HepG2 (cell line): ENCODE results near the gene TTC24. TPM values are rescaled to one million over a fixed set of nuclear protein-coding genes. Genes with fewer than 3 reads are reported as not detected.

ENCODE experiments used
- ATAC-seq: fragments of 200-7000 bp; cut with Tn5 transposase; 3 replicates; pipeline ENCODE4 v1.9.1; 2020; ENCODE audit warnings: mild to moderate bottlenecking, moderate library complexity
- BruUV-seq: library from RNA; stranded (reverse); fragments of 400-500 nt; replicated peaks from 2 replicates; lab custom pipeline; 2021; lab: Mats Ljungman, UMichigan
- CTCF ChIA-PET: fragments of 300-600 bp; formaldehyde crosslinking; extraction: SDS; loops from one replicate; lab custom pipeline; 2021; ENCODE audit warnings: low total read pairs, inconsistent platforms, low intra/inter-chr PET ratio; lab: Yijun Ruan, JAX
- POLR2A ChIA-PET: fragments of 350-600 bp; sonication (Branson Sonifier 250); formaldehyde crosslinking; loops from one replicate; lab custom pipeline; 2020; ENCODE audit warnings: antibody characterized with exemption, inconsistent platforms; lab: Yijun Ruan, JAX
- DNase-seq: peaks from one replicate; pipeline ENCODE4 v3.0.0-alpha.2; 2015; ENCODE audit warnings: low spot score
- FAIRE-seq: peaks from 3 replicates; lab custom pipeline; 2011; peaks lifted over from hg19 to GRCh38; lab: Jason Lieb, UNC
- H2AFZ ChIP-seq: one replicate; pipeline ENCODE4 v1.6.1; 2011; ENCODE audit warnings: low read length, inconsistent platforms
- H3K27ac ChIP-seq: fragments of 300-600 bp; 3 replicates; pipeline ENCODE4 v1.8.0; 2011; ENCODE audit warnings: mixed run types, mild to moderate bottlenecking, mixed read lengths, low read length, inconsistent platforms; ENCODE audit not compliant: insufficient read depth; ENCODE audit errors: extremely low read length
- H3K27me3 ChIP-seq, 2 experiments: fragments of 200-600 bp in 1 of 2; 2 replicates in 1 of 2; 3 replicates in 1 of 2; pipeline versions ENCODE4 v1.6.0 to v1.8.0; 2011; ENCODE audit warnings: low read length in 2 of 2, mild to moderate bottlenecking in 2 of 2, moderate library complexity in 2 of 2, inconsistent platforms in 1 of 2; ENCODE audit not compliant: insufficient read depth in 2 of 2, control insufficient read depth in 1 of 2
- H3K36me3 ChIP-seq, 2 experiments: fragments of 200-600 bp in 1 of 2; replicated peaks in 1 of 2; 2 replicates in 1 of 2; 3 replicates in 1 of 2; pipeline versions ENCODE4 v1.5.1 to v1.8.0; 2011; ENCODE audit warnings: low read length in 2 of 2, inconsistent platforms in 1 of 2; ENCODE audit not compliant: insufficient read depth in 2 of 2, control insufficient read depth in 1 of 2
- H3K4me1 ChIP-seq: 2 replicates; pipeline ENCODE4 v1.5.1; 2012; ENCODE audit warnings: low read length, inconsistent platforms; ENCODE audit not compliant: insufficient read depth
- H3K4me2 ChIP-seq: 2 replicates; pipeline ENCODE4 v1.6.0; 2011; ENCODE audit warnings: low read depth, low read length, inconsistent platforms
- H3K4me3 ChIP-seq, 3 experiments: fragments of 200-600 bp in 1 of 3; sonication (generic), shearing (Covaris generic) in 1 of 3; replicated peaks in 1 of 3; 2 replicates each; pipeline ENCODE4 v1.5.1; 2011 to 2016; ENCODE audit warnings: low read length in 3 of 3, inconsistent platforms in 2 of 3, low read depth in 2 of 3, mild to moderate bottlenecking in 2 of 3, control low read depth in 1 of 3, mixed read lengths in 1 of 3; ENCODE audit not compliant: insufficient read depth in 1 of 3
- H3K79me2 ChIP-seq: one replicate; pipeline ENCODE4 v1.6.1; 2011; ENCODE audit warnings: low read length, inconsistent platforms; ENCODE audit not compliant: insufficient read depth
- H3K9ac ChIP-seq: 2 replicates; pipeline ENCODE4 v1.6.0; 2011; ENCODE audit warnings: mild to moderate bottlenecking, low read depth, low read length, inconsistent platforms; ENCODE audit not compliant: insufficient read depth
- H3K9me3 ChIP-seq: 2 replicates; pipeline ENCODE4 v1.5.1; 2012; ENCODE audit warnings: mild to moderate bottlenecking, low read length
- H4K20me1 ChIP-seq: 2 replicates; pipeline ENCODE4 v1.6.0; 2011; ENCODE audit warnings: inconsistent platforms, mild to moderate bottlenecking, low read length, moderate library complexity; ENCODE audit not compliant: insufficient read depth
- AHDC1 ChIP-seq: sonication (generic); formaldehyde crosslinking; IDR thresholded peaks from 2 replicates; pipeline ENCODE4 v1.5.1; 2020; ENCODE audit warnings: mild to moderate bottlenecking, missing genetic modification reagents, borderline replicate concordance
- FOSL1 ChIP-seq: sonication (generic); formaldehyde crosslinking; IDR thresholded peaks from 2 replicates; pipeline ENCODE4 v1.9.0; 2021; ENCODE audit warnings: missing genetic modification reagents, borderline replicate concordance
- POLR2AphosphoS5 ChIP-seq: IDR thresholded peaks from 2 replicates; pipeline ENCODE4 v1.6.1; 2012; ENCODE audit warnings: low read depth, low read length
- PPARG ChIP-seq: conservative IDR thresholded peaks from 2 replicates; pipeline ENCODE4 v1.6.1; 2016; ENCODE audit warnings: missing biosample characterization, missing genetic modification reagents
- RBM22 ChIP-seq: fragments of 200-400 bp; formaldehyde crosslinking; optimal IDR thresholded peaks from 2 replicates; pipeline ENCODE3; 2017; ENCODE audit warnings: mild to moderate bottlenecking, low read length, moderate library complexity
- SP4 ChIP-seq: sonication (generic); formaldehyde crosslinking; IDR thresholded peaks from 2 replicates; pipeline ENCODE4 v1.8.1; 2023; ENCODE audit warnings: mild to moderate bottlenecking, missing genetic modification reagents
- ZMYM3 ChIP-seq: sonication (generic); formaldehyde crosslinking; IDR thresholded peaks from 2 replicates; pipeline ENCODE4 v1.5.1; 2020; ENCODE audit warnings: mild to moderate bottlenecking, missing genetic modification reagents
- ZNF264 ChIP-seq: sonication (generic); formaldehyde crosslinking; IDR thresholded peaks from 2 replicates; pipeline ENCODE4 v1.4.0; 2020; ENCODE audit warnings: missing genetic modification reagents
- ZNF687 ChIP-seq: sonication (generic); formaldehyde crosslinking; IDR thresholded peaks from 2 replicates; pipeline ENCODE4 v1.5.1; 2020; ENCODE audit warnings: mild to moderate bottlenecking, missing genetic modification reagents, moderate library complexity
- ZSCAN31 ChIP-seq: sonication (generic); formaldehyde crosslinking; IDR thresholded peaks from 2 replicates; pipeline ENCODE4 v1.5.0; 2020; ENCODE audit warnings: low read depth, mild to moderate bottlenecking, missing genetic modification reagents
- ZXDC ChIP-seq: sonication (generic); formaldehyde crosslinking; IDR thresholded peaks from 2 replicates; pipeline ENCODE4 v1.5.0; 2020; ENCODE audit warnings: mild to moderate bottlenecking, missing genetic modification reagents
- WGBS: methylation state at CpG from one replicate; pipeline ENCODE4 v1.1.6; 2017; ENCODE audit warnings: low lambda C conversion rate; 5-methylcytosine and 5-hydroxymethylcytosine counted together
- in situ Hi-C: cut with HindIII; loops from 2 replicates; pipeline ENCODE4 v1.10.0; 2017; ENCODE audit warnings: low pct_unique_long_range_greater_than_20kb; ENCODE audit not compliant: extremely low pct_ligation_motif_present
- intact Hi-C: fragments of 100-400 bp; cut with micrococcal nuclease; formaldehyde crosslinking; loops from one replicate; pipeline ENCODE4 v1.10.0; 2022; ENCODE audit not compliant: unreplicated experiment
- polyA plus RNA-seq, 8 experiments: library from polyadenylated mRNA; depleted of rRNA in 3 of 8; stranded (reverse) in 7 of 8; unstranded in 1 of 8; fragments of >200 nt; fragmentation: Illumina TruSeq in 4 of 8; extraction: Trizol in 4 of 8; gene quantifications; 2 replicates each; pipeline versions ENCODE4 v1.2.1 to v1.2.3, GENCODE V29; 2011 to 2016; ENCODE audit warnings: low read depth in 4 of 8, missing spikeins in 1 of 8, mixed read lengths in 1 of 8; ENCODE audit not compliant: insufficient read depth in 1 of 8
- total RNA-seq, 5 experiments: library from RNA; depleted of rRNA; stranded (reverse); fragments of >200 nt; fragmentation: Illumina TruSeq; extraction: Trizol; gene quantifications; 2 replicates each; pipeline ENCODE4 v1.2.3, GENCODE V29; 2016; ENCODE audit warnings: low read depth in 1 of 5

TTC24 gene
- total and polyA plus RNA-seq, 2 of the 13 experiments (the other 11 are each of a cell fraction or from before 2014, with no cell fraction given): 0.13 to 0.18 TPM

- POLR2A ChIA-PET: interaction anchor here (1.3 kb wide), 1 partner anchor 15 kb away, joined by 3 read pairs; no protein-coding TSS in a partner anchor
- H3K27ac ChIP-seq: no peak overlapping the region
- 97% methylated on average over 6 of the region's 8 CpGs for WGBS
- no peak overlapping the region for H3K4me3 ChIP-seq
- FAIRE-seq (no peak), DNase-seq (no peak), ATAC-seq (no peak)
- in situ Hi-C loops (no loop called here), intact Hi-C loops (no loop called here)
- H3K4me2 ChIP-seq: peak overlapping the region; percentile 92
- peaks cover 21% of the 10 kb centered on the region for H3K4me1 ChIP-seq
- no peak overlapping the region for H2AFZ ChIP-seq
- no peaks in the 10 kb centered on the region for H3K27me3 ChIP-seq
- no peaks in the 10 kb centered on the region for H4K20me1 ChIP-seq
- H3K9me3 ChIP-seq: no peaks in the 10 kb centered on the region
- BruUV-seq: no TSS peak
- H3K79me2 ChIP-seq: peaks cover 3% of the 10 kb centered on the region
- CTCF ChIA-PET: no interaction called here
- peaks cover 5 to 41% of the 10 kb centered on the region in 2 experiments for H3K36me3 ChIP-seq
- H3K9ac ChIP-seq: no peak overlapping the region
- TF ChIP-seq ZSCAN31 (no peak), FOSL1 (CRISPR knock-in tag) (no peak), ZNF264 (CRISPR knock-in tag) (no peak), AHDC1 (CRISPR knock-in tag) (no peak), SP4 (no peak), ZNF687 (CRISPR knock-in tag) (no peak), ZMYM3 (CRISPR knock-in tag) (peak; percentile 29; the same call in 1 of the 2 replicates), POLR2AphosphoS5 (peak; percentile 11; the same call in 1 of the 2 replicates), ZXDC (CRISPR knock-in tag) (no peak), PPARG (no peak), RBM22 (peak; percentile 23)
Measured at GRCh38 chr1:156592910-156593660, 13.6 kb downstream of the TTC24 start.
